ENCODE data around the gene TBC1D17.

TBC1D17 gene

DNA sequence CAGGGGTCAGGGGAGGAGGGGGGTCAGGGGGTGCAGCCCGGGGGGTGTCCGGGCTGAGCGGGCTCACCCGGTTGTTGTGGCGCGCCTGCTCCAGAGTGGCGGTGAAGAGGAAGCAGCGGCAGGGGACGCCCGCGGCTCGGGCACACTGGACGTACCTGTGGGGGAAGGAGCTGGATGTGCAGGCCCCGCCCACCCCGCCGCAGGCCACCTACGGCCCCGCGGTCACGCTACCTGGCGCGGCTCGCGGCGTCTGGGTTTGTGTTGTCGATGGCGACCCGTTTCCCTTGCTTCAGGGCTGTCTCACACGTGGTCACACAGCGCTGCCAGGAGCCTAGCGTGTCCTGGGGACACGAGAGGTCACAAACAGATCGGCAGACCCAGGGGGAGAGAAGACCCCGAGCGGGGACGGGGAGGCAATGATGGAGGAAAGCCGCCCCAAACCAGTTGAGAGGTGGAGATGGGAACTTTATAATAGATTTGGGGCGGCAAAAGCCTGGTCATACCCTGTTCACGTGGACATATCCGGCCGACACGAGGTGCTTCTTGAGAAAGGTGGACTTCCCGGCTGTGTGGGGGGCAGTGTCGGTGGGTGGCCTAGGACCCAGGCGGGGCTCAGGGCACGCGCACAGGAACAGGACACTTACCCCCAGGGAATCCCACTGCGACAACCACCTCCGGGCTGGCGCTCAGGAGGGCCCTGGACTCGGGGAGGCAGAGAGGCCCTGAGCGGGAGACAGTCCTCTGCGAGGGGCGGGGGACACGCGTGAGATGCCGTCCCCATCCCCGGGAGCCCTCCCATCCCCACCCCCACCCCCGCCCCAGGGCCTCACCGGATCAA lies 15.7 kb upstream of the TBC1D17 start:
- peak; percentile 17 for DNase-seq (ENCODE audit: low spot score)

- peak; percentile 44 for DNase-seq (ENCODE audit: low spot score)
Measured at GRCh38 chr19:49862391-49863253, 14.9 kb upstream of the TBC1D17 start.

DNA sequence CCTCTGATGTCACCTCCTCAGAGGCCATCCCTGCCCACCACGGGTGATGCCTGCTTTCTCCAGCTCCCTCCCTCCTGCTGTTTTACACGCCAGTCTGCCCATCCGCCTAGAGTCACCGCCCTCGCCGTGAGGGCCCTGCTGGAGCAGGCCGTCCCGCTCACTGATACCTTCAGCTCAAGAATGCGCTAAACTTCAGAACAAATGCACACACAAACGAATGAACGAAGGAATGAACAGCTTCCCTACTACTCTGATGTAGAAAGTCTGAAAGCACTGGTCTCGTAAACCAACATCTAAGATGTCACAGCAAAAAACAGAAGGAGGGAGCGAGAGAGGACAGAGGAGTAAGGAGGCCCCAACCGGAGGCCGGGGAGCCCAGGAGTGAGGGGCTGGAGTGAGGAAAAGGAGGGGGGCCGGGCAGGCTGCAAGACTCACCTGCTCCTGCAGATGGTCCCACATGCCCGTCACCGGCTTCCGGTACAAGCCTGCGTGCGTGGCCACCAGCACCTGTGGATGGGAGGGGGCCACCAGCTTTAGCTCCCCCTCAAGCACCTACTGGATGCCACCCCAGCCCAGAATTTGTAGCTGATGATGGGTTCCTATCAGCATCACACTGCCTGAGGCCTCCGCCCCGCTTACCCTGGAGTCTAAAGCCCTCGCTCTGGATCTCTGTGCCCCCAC lies 14.1 kb upstream of the TBC1D17 start:
- DNase-seq (ENCODE audit: low spot score) = peak; percentile 14

- no peak for DNase-seq (ENCODE audit: low spot score)
Measured at GRCh38 chr19:49863935-49864320, 13.6 kb upstream of the TBC1D17 start.

GRCh38 chr19:49864890-49865289 lies 12.6 kb upstream of the TBC1D17 start:
- no peak for DNase-seq (ENCODE audit: low spot score)

GRCh38 chr19:49866933-49867782 lies 10.3 kb upstream of the TBC1D17 start, which contains the start of gene PNKP:
TSS of gene PNKP (minus strand) at chr19:49867576. CDS start at chr19:49867204, 372 bp downstream.
- DNase-seq (ENCODE audit: low spot score) = peak; percentile 92

GRCh38 chr19:49869009-49869483 lies 8.5 kb upstream of the TBC1D17 start:
- no peak for DNase-seq (ENCODE audit: low spot score)

DNA sequence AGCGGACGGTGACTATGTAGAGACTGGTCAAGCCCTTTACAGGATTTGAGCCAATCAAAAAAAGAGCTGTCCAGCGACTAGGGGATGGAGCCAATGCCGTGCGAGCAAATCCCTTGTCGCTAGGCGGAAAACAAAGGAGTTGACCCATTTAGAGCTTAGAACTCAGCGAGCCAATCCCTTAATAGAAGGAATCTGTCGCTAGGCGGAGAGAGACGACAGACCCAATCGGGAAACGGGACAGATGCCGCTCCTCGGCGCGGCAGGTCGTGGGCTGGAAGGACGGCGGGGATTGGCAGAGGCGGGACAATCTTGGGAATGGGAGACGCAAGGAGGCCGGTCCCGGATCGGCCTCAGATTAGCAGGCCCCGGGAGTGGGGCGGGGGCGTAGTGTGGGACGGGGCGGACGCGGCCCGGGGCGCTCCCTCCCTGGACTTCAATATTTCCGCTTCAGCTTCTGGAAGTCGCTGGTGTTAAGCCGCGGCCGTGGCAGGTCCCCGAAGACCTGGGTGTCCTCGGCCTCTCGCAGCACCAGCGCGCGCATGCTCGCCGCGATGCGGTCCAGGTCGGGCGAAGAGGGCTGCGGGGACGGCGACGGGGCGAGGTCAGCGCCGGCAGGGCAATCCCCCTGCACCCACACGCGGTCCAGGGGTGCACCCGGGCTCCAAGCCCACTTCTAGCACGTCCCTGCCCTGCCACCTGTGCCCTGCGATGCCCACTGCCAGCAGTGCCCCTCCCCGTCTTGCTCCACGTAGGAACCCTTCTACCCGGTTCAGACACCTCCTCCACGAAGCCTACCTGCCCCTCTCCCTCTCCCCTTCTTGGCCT lies 7.8 kb upstream of the TBC1D17 start:
- peak; percentile 99 for DNase-seq (ENCODE audit: low spot score)

DNA sequence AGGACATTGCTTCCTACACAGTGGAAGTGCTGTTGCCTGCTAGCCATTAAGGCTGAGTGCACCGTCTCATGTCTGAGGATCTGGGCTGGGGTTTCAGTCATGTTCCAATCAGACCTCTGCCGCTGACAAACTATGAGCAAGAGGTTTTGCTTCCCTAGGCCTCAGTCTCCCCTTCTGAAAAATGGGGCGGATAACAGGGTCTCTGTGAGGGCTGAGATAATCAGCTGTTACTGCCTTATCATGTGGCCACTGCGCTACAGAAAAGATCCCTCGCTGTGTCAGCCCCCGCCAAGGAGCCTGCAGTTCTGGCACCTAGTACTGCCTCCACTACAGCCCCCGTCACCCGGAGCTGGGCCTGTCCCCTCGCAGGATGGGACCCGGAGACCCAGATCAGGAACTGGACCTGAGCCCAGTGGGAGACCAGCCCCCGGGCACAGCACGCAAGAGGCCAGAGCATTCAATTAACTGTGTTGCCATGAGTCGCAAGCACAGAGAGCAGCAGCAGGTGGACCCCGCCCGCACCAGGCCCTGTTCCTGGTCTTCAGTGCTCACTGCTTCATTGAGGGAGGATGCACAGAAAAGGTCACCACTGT lies 7.1 kb upstream of the TBC1D17 start:
- no peak for DNase-seq (ENCODE audit: low spot score)

GRCh38 chr19:49871349-49871985 lies 6.0 kb upstream of the TBC1D17 start:
- no peak for DNase-seq (ENCODE audit: low spot score)

GRCh38 chr19:49872245-49873128 lies 5.0 kb upstream of the TBC1D17 start:
- no peak for DNase-seq (ENCODE audit: low spot score)

DNA sequence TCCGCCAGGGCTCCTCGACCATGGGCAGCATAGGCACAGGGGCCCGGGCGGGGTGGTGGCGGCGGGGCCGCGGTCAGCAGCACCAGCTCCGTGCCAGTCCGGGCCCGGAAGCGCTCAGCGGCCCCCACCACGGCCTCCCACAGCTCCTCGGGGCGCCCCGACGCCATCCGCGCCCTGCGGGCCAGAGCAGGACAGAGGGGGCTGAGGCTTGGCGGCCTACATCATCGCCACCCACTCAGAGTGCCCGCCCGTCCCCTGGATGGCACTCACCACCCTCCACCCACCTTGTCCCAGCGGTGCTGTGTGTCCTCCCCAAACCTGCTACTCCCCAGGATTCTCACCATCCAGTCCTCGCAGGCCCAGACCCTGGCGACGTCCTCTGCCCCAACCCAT lies 4.4 kb upstream of the TBC1D17 start:
- DNase-seq (ENCODE audit: low spot score) = no peak

DNA sequence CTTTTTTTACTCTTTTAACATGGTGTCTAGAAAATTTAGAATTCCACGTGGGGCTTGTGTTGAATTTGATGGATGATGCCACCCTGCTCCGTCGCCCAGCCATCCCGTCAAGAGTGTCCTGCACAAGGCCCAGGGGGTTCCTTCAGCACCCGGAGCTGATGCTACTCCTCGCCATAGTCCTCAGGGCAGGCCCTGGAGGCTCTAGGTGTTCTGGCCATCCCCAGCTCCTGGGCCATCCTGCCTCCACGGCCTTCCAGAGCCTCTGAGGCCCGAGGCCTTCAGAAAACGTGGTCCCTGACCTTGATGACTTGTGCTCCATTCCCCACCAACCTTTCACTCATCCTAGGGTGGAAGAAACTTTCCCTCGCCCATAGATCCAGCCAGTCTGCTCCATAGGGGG lies 3.7 kb upstream of the TBC1D17 start:
- DNase-seq (ENCODE audit: low spot score) = no peak

DNA sequence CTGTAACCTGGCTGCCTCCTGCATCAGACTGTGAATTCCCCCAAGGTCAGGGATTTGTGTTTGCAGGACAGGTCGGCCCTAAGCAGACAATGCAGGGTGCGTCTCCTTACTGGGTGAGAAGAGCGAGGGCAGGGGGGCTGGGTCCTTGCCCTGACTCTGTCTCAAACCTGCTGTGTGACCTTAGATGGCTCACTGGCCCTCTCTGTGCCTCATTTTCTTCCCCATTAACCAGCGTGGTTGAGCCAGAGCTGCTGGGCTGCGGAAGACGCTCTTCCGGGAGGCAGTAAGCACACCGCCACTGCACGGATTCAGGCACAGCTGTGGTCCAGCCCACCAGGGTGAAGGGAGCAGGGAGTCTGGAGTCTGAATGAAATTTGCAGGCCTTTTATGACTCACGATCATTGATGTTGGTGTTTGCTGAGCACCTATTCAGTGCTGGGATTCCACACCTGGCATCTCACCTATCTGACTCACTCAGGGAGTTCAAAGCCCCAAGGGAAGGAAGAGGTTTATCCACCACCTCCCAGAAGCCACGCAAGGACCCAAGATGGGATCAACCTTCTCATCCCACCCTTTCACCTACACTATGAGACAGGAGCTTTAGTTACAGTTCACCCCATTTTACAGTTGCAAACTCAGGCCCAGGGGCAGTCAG lies 2.9 kb upstream of the TBC1D17 start:
- no peak for DNase-seq (ENCODE audit: low spot score)

DNA sequence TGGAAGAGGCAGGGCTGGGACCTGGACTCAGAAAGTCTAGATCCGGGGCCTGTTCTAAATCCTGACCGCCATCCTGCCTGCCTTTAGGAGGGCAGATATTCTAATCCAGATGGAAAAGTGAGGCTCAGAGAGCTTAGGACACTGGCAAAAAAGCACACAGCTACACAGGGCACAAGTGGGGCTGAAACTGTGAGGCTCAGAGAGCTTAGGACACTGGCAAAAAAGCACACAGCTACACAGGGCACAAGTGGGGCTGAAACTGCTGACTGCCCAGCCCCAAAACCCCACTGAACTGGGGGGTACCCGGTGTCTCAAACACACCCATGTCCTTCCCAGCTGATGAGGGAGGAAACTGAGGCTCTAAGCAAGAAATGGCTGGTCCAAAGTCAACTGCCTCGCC lies 2.3 kb upstream of the TBC1D17 start:
- no peak for DNase-seq (ENCODE audit: low spot score)

DNA sequence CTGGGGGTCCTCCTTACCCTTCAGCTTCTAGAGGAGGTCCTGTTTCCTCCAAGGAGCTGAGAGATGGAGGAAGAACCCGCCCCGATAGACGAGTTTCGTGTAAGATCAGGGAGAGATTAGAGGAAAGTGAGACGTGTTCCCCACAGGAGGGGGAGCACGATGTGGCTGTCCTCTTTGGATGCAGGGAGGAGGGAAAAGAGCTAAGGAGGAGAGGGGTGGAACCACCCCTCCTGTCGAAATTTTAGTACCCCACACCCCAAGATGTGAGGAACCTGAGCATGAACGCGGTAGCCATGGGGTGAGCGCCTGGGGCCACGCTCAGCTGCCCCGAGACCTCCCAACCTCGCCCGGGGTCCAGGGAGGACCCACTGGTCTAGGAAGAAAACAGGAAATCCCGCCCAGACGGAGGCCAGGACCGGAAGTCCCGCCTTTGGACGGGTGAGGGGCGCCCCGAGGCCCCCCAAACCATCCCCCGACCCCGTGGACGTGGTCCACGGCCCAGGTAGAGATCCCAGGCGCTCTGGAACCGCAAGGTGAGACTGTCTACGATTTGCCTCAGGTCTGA lies 1.6 kb upstream of the TBC1D17 start:
- peak; percentile 72 for DNase-seq (ENCODE audit: low spot score)

DNA sequence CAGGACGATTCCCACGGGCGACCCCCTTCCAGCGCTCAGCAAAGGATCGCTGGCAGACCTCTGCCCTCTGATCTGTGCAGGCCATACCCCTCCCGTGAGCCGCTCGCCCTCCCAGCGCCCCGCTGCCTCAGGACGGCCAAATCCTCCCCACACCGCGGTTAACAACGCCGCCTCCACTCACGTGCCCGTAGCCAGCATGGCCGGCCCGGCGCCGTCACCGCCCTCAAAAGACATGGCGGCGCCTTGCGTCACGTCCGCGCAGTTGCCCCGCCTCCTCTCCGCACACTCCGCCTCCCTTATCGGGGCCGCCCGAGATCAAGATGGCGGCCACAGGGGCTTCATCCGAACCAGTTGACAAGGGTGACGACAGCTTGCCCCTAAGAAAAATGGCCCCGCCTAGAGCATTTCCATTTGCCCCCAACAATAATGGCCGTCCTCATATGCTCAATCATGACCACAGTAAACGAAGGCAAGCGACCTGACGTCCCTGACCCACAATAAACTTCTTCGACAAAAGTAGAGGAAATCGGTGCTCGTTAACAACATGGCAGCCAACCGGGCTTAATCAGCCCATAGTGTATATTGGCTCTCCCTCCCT lies 981 bp upstream of the TBC1D17 start:
- DNase-seq (ENCODE audit: low spot score) = peak; percentile 99

Data from NAMALWA (cell line).